Pancreas (tissue), 10 donors: Measurements from ENCODE around the gene CACNA1C. TPM values are rescaled to one million over a fixed set of nuclear protein-coding genes. Genes with fewer than 3 reads are reported as not detected.

Experiments used
- ATAC-seq, 4 donors: fragments of 200-7000 bp; cut with Tn5 transposase; one replicate each; pipeline versions ENCODE4 v1.8.0 to v1.9.1; 2020; ENCODE audit warnings: mild to moderate bottlenecking in 4 of 4, moderate library complexity in 4 of 4
- DNase-seq, 6 donors: peaks; one replicate each; pipeline ENCODE4 v3.0.0-alpha.2; 2020
- FAIRE-seq: peaks from 2 replicates; lab custom pipeline; 2012; peaks lifted over from hg19 to GRCh38; lab: Jason Lieb, UNC
- H3K27ac ChIP-seq, 4 donors: fragments of 200-600 bp; sonication (generic); 1 replicate in 3 of 4; 2 replicates in 1 of 4; pipeline versions ENCODE4 v1.5.0 to v1.8.0; 2020
- H3K27me3 ChIP-seq, 4 donors: fragments of 200-600 bp; one replicate each; pipeline ENCODE4 v1.8.0; 2021
- H3K36me3 ChIP-seq, 3 donors: fragments of 200-600 bp; sonication (generic) in 1 of 3; one replicate each; pipeline versions ENCODE4 v1.5.0 to v1.8.0; 2020 to 2021
- H3K4me1 ChIP-seq, 3 donors: fragments of 200-600 bp; one replicate each; pipeline ENCODE4 v1.8.0; 2021
- H3K4me3 ChIP-seq, 4 donors: fragments of 200-600 bp; sonication (generic) in 2 of 4; one replicate each; pipeline versions ENCODE4 v1.5.0 to v1.8.0; 2020 to 2021
- H3K9me3 ChIP-seq, 4 donors: fragments of 200-600 bp; one replicate each; pipeline ENCODE4 v1.8.0; 2021
- WGBS, 2 donors: extraction: QIAGEN DNeasy Blood & Tissue Kit; methylation state at CpG; one replicate each; pipeline ENCODE4 v1.1.7; 2013; 5-methylcytosine and 5-hydroxymethylcytosine counted together
- intact Hi-C, 3 donors: fragments of 100-400 bp; cut with DNase I; formaldehyde crosslinking; loops; one replicate each; pipeline versions ENCODE4 v1.11.1 to v1.14.2; 2022
- polyA plus RNA-seq, 2 donors: library from polyadenylated mRNA; stranded (reverse); fragments of 200-250 nt; gene quantifications; one replicate each; pipeline ENCODE4 v1.2.3, GENCODE V29; 2013
- total RNA-seq, 6 donors: library from RNA; stranded (reverse); fragmentation: NEBNext Ultra II Directional in 4 of 6; extraction: Animal tissue kit (Norgen Biotek cat#: 25700) in 4 of 6; gene quantifications; one replicate each; pipeline versions ENCODE4 v1.2.1 to v1.2.4, GENCODE V29; 2021 to 2023
- TF ChIP-seq, protein P1 (sequence below), 4 donors: fragments of 200-600 bp; sonication (generic) in 3 of 4; IDR thresholded peaks; one replicate each; pipeline versions ENCODE4 v1.5.0 to v1.8.0; 2021; ENCODE audit warnings: antibody characterized with exemption in 4 of 4
- donor health status: healthy with polysubstance abuse.
- donor health status: DM: no; HTN: no; CAD: no; lungs with moderate emphysema.
- donor health status: DM: no; HTN: no; CAD: no.
- donor health status: control.
- donor health status: control.
- donor health status: Bipolar disorder and iron deficiency.
- donor health status: DM: yes; HTN: yes; CAD: no.
- donor health status: DM: no; HTN: no; CAD: no.
- donor health status: DM: no; HTN: no; CAD: no.
- donor health status: DM: yes; HTN: yes; CAD: no.

The CACNA1C gene
- total and polyA plus RNA-seq, 8 donors, result 1.2 to 3.8 (median 2.3) TPM

DNA sequence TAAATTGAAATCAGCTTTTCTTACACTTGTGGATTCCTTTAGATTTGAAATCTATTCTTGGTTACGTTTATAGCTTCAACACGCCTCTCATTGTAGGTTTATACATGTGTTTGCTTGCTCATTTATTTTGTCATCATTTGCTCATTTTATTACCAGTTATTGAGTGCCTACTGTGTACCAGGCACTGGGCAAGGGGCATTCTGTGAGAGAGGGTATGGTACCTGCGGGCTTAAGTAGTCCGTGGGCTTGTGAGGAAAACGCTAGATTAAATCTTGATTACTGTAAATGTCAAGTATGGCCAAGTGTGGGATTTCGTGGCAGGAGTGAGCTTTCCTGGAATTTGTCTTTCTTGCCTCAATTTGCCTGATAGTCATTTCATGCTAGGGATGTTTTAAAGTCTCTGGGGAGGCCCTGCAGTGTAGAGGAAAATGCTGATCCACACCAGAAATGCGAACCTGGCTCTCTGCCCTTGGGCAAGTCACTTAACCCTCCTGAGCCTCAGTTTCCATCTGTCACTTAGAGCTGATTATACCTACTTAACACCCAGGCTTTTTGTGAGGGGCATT lies 92.7 kb downstream of the CACNA1C start:
- TF ChIP-seq, protein P1, sequence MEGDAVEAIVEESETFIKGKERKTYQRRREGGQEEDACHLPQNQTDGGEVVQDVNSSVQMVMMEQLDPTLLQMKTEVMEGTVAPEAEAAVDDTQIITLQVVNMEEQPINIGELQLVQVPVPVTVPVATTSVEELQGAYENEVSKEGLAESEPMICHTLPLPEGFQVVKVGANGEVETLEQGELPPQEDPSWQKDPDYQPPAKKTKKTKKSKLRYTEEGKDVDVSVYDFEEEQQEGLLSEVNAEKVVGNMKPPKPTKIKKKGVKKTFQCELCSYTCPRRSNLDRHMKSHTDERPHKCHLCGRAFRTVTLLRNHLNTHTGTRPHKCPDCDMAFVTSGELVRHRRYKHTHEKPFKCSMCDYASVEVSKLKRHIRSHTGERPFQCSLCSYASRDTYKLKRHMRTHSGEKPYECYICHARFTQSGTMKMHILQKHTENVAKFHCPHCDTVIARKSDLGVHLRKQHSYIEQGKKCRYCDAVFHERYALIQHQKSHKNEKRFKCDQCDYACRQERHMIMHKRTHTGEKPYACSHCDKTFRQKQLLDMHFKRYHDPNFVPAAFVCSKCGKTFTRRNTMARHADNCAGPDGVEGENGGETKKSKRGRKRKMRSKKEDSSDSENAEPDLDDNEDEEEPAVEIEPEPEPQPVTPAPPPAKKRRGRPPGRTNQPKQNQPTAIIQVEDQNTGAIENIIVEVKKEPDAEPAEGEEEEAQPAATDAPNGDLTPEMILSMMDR (IDR thresholded peaks at IDR 0.05), result no peak
- H3K4me1 ChIP-seq, result no peaks in the 10 kb centered on the region
- no peak overlapping the region for H3K27ac ChIP-seq
- FAIRE-seq (no peak), ATAC-seq (no peak), DNase-seq (no peak)
- 64 to 66% methylated on average over 7 of the region's 7 CpGs for WGBS, 2 donors
- H3K36me3 ChIP-seq, result no peaks in the 10 kb centered on the region
- no peak overlapping the region for H3K4me3 ChIP-seq
- intact Hi-C loops, result no loop called here
- no peaks in the 10 kb centered on the region for H3K27me3 ChIP-seq
- H3K9me3 ChIP-seq, result no peaks in the 10 kb centered on the region

DNA sequence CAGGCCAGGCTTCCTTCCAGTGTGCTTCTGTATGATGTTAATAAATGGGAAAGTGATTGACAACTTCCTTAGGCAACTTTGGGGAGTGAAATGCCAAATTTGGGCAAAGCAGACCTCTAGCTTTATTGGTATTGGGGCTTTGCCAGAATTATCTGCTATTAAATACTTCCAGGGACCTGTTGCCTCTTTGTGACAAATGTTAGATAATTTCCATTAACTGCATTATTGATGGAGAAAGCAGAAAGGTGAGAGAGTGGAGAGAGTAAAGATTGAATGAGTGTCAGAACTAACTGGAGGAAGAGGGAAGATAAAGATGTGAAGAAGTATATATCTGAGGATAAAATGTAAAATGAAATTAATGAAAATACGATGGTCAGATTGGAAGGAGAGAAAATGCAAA lies 94.5 kb downstream of the CACNA1C start:
- DNase-seq (no peak), ATAC-seq (no peak), FAIRE-seq (no peak)
- intact Hi-C loops, result no loop called here
- 48 to 72% methylated on average over 1 of the region's 1 CpG for WGBS, 2 donors
- Histone ChIP-seq H3K9me3 (no peaks in the 10 kb centered on the region), H3K36me3 (no peaks in the 10 kb centered on the region), H3K27ac (no peak overlapping the region), H3K4me3 (no peak overlapping the region), H3K27me3 (no peaks in the 10 kb centered on the region), H3K4me1 (no peaks in the 10 kb centered on the region)
- TF ChIP-seq, protein P1 (IDR thresholded peaks at IDR 0.05), result no peak

DNA sequence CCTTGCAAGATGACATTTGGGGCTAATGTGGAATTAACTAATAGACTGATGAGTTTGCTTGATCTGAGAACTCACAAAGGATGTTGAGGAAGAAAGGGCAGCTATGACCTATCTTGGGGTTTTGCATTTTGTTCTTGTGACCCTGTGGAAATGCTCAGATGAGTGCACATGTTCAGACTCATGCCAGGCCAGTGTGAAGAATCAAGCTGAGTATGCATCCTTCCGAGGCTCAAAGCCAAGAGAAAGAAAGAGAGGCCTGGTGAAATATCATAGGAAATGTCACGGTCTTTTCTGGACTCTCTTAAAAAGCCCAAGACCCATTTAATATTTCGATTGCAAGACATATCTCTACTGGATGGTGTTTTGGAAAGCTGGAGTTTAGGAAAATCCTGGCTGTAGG lies 96.3 kb downstream of the CACNA1C start:
- TF ChIP-seq, protein P1 (IDR thresholded peaks at IDR 0.05), result no peak
- no peaks in the 10 kb centered on the region for H3K9me3 ChIP-seq
- no peak for DNase-seq
- 71 to 83% methylated on average over 3 of the region's 3 CpGs for WGBS, 2 donors
- H3K27me3 ChIP-seq, result no peaks in the 10 kb centered on the region
- no peaks in the 10 kb centered on the region for H3K4me1 ChIP-seq
- no peak for FAIRE-seq
- no peak overlapping the region for H3K27ac ChIP-seq
- intact Hi-C loops, result no loop called here
- no peaks in the 10 kb centered on the region for H3K36me3 ChIP-seq
- ATAC-seq, result no peak
- H3K4me3 ChIP-seq, result no peak overlapping the region

DNA sequence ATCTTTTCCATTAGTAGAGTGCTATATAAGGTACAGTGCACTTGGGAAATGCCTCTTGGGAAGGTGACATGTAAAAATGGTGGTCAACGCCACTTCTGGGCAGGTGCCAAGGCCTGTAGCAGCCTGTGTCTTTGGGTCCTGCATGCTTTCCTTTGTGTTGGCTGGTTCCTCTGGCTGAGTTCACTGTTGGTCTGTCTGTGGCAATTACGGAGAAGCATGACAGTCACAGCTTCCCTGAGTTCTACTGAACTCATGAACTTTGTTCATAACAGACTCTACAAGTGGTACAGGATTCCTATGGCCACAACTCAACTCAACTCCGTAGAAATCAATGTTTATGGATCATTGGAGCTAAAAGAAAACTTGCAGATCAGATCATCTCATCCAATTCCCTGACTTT lies 98.0 kb downstream of the CACNA1C start:
- DNase-seq (no peak), FAIRE-seq (no peak), ATAC-seq (no peak)
- TF ChIP-seq, protein P1 (IDR thresholded peaks at IDR 0.05), result no peak
- Histone ChIP-seq H3K4me1 (no peaks in the 10 kb centered on the region), H3K36me3 (no peaks in the 10 kb centered on the region), H3K9me3 (no peaks in the 10 kb centered on the region), H3K27ac (no peak overlapping the region), H3K27me3 (no peaks in the 10 kb centered on the region), H3K4me3 (no peak overlapping the region)
- intact Hi-C loops, result no loop called here
- 70 to 83% methylated on average over 3 of the region's 3 CpGs for WGBS, 2 donors

DNA sequence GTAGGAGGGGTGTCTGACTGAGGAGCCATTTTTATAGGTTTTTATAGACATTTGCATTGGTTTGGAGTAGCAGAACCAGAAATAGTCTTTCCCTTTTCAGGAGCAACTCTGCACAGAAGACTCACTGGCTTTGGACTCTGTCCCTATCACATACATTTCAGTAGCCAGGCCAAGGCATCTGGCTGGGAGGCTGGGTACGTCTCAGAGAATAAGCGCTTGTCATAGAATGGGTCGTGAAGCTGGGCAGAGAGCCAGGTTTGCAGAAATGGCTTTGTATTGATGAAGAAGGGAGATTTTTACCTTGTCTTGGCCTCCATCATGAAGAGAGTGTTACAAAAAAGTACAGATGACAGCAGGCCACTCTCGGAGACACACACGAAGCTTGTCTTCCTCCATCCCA lies 98.6 kb downstream of the CACNA1C start:
- Histone ChIP-seq H3K27me3 (no peaks in the 10 kb centered on the region), H3K9me3 (no peaks in the 10 kb centered on the region), H3K4me1 (no peaks in the 10 kb centered on the region), H3K4me3 (no peak overlapping the region), H3K27ac (no peak overlapping the region), H3K36me3 (no peaks in the 10 kb centered on the region)
- TF ChIP-seq, protein P1 (IDR thresholded peaks at IDR 0.05), result no peak
- intact Hi-C loops, result no loop called here
- ATAC-seq (no peak), DNase-seq (no peak), FAIRE-seq (no peak)
- 65 to 71% methylated on average over 5 of the region's 5 CpGs for WGBS, 2 donors
